OCI-LY1 (cell line): ENCODE data around the gene ARHGEF5.

Source experiments
- CTCF ChIP-seq: fragments of 200-600 bp; sonication (generic), shearing (Covaris generic); IDR thresholded peaks from 2 replicates; pipeline ENCODE4 v1.5.1; 2017; ENCODE audit warnings: mild to moderate bottlenecking, antibody characterized with exemption, low read length, moderate library complexity, mixed read lengths
- EZH2 ChIP-seq: fragments of 200-600 bp; sonication (generic), shearing (Covaris generic); IDR thresholded peaks from 2 replicates; pipeline ENCODE4 v1.8.0; 2017; ENCODE audit warnings: borderline replicate concordance, mixed run types, mild to moderate bottlenecking, antibody characterized with exemption, low read length, moderate library complexity, mixed read lengths

GRCh38 chr7:144386741-144387140, 31.5 kb downstream of the ARHGEF5 start:
- no peak for TF ChIP-seq EZH2
- no peak for TF ChIP-seq CTCF
